ENCODE data around the gene IQSEC1.

The IQSEC1 gene

DNA sequence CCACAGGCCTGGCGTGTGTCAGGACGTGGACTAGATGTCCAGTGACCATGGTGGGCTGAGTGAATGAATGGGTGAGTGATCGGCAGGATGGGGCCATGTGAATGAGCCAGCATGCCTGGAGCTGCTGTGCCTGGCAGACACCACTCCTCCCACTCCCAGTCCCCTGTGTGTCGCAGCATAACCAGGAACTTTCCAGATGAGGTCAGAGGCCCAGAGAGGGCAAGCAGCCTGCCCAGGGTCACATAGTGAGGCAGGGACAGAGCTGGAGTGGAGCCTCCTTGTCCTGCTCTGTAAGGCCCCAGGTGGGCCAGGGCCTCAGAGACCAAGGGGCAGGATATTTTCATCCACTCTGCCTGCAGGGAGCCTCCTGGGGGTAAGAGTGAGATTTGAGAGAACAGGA is 6.4 kb downstream of the IQSEC1 start:
- no peak for DNase-seq

DNA sequence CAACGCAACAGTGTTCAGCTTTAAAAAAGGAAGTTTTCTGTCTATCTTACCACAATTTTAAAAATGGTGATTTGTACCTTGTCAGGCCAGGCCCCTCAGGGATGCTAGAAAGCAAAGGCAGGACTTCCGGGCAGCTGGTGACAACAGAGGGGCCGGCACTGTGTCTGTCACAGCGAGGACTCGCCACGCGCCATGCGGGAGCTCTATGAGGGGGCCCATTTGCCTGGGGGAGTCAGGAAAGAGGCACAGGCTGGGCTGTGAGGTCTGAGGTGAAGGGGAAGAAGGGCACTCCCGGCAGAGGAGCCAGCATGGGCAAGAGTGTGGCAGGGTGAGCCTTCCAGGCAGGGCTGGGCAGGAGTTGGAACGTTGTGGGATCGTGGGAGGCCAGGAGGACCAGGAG is 7.0 kb downstream of the IQSEC1 start:
- DNase-seq, result no peak

DNA sequence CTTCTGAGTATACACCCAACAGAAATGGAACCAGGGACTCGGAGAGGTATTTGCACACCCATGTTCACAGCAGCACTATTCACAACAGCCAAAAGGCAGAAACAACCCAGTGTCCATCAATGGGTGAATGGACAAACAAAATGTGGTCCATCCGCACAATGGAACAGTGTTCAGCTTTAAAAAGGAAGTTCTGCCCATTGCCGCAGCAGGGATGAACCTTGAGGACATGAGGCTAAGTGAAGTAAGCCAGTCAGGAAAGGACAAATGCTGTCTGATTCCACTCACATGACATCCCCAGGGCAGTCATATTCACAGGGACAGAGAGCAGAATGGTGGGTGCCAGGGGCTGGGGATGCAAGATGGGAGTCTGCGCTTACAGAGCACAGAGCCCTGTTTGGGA is 7.5 kb downstream of the IQSEC1 start:
- DNase-seq, result no peak

DNA sequence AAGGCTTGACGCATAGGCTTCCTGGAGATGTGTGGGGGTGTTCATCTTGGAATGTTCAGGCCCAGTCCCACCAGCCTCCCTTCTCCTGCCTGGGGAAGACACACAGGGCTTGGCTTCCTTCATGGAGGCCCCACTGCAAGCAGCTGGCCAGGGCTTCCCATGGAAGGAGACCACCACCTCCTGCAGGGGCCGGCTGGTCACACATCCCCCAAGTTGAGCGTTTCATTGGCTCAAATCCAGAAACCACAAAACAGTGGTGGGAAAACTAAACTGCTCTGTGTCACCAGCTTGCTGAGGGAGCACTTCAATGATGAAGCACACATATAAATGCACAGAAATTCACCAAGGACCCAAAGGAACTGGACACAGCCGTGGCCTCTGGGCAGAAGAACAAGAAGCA is 8.3 kb downstream of the IQSEC1 start:
- no peak for DNase-seq

DNA sequence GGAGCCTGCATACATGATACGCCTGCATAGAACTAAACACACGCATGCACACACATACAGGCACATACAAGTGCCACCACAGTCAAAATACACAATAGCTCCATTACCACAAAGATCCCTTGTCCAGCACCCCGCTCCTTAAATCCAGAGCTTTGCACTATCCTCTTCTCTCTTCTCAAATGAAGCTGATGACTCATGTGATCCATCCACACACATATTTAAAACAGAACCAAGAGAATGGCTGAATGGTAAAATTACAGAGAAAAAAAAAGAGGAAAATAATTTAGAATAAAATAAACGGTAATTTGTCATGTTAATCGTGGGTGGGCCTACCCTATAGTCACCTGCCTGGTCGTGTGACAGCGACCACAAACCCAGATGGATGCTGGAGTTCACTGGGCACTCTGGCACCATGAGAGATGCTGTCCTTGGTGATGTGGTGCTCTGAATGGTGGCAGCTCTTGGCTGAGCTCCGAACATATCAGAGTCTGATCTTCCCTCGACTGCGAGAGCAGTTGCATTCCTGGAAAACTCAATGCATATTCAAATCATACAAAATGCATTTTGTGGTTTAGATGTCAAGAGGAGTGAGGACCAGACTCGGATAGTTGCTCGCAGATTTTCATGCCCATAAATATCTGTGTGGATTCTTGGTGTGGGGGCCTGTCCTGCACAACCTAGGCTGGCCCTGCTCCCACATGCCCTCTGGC is 8.9 kb downstream of the IQSEC1 start:
- no peak for DNase-seq

GRCh38 chr3:13063225-13063624 is 10.0 kb downstream of the IQSEC1 start:
- no peak for DNase-seq

DNA sequence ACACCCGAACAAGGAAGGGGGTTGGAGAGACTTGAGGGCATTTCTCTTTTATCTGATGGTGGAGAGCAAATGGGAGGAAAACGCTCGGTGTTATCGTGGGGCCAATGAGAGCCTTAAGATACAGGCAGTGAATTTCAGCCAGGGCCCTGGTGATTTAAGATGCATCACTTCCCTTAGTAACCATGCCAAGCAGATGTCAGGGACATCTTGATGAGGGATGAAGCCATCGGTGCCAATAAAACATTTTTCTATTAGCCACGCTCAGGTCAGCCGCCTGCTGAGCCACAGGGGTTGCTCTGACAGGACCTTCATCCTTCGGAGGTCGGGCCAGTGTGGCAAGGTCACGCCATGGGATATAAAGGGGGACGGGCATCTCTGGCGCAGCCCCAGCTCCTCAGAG is 10.6 kb downstream of the IQSEC1 start:
- no peak for DNase-seq

DNA sequence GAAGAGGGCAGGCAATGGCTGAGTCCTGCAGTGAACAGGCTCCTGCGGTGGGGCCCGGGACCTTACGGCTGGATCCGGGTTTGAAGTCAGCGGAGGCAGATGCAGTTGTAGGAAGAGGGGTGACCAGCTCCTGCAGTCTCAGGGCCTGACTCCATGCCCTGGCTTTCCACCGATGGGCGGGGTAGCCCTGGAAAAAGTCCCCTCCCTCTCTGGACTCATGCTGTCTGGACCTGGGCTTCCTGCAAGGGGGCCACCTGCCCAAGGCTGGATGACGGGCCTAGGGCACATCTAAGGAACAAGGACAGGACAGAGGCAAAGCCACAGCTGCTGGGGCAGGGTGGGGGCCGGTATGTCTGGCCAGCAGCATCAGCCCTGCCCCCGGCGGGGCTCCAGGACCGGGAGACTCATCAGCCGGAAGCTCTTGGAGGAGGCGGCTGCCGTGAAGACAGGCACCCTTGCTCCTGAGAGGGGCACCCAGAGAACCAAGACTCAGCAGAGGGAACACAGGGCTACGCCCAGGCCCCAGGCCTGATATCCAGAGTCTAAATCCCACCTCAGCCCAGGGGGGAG is 12.8 kb downstream of the IQSEC1 start:
- no peak for DNase-seq

- DNase-seq, result no peak
Observed at GRCh38 chr3:13058346-13059120, 14.7 kb downstream of the IQSEC1 start.

- DNase-seq, result no peak
Observed at GRCh38 chr3:13057282-13058040, 15.8 kb downstream of the IQSEC1 start.

GRCh38 chr3:13055634-13056033 is 17.6 kb downstream of the IQSEC1 start:
- no peak for DNase-seq

DNA sequence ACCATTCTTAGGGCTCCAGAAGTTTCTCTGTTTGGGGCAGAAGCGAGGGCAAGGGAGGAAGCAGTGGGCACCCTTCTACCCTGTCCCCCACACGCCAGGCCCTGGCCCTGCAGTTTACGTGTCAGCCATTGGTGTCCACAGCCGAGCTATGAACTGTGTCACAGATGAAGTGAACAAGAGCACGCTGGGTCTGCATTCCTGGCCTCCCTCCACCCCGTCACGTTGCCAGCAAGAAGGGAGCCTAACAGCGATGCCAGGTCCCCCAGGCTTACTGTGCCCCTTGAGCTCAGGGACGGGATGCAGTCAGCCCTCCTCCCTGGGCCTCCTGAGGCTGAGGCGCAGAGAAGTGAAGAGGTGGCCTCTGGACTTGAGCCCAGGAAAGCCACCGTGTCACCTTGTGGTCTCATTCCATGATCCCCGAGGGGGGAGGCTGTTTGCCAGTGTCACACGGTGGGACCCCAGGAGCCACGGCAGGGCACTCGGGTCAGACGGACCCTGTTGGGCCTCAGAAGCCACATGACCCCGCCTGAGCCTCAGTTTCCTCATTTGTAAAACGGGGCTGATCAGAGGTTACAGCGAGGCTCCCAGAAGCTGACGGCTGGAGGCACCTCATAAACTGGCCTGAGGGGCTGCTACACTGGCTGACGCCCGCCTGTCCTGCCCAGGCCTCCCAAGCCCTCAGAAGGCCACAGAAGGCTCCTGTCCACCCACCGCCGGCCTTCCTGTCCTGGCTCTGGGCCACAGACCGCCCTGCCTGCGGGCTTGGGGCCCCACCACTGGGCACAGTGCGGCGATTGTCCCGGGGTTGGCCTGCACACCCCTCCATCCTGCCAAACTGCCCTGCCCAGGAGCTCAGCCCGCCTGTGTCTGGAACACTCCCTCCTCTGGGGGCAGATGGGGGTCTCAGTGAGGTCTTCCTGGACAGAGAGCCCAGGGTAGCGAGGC is 18.6 kb downstream of the IQSEC1 start:
- no peak for DNase-seq

DNA sequence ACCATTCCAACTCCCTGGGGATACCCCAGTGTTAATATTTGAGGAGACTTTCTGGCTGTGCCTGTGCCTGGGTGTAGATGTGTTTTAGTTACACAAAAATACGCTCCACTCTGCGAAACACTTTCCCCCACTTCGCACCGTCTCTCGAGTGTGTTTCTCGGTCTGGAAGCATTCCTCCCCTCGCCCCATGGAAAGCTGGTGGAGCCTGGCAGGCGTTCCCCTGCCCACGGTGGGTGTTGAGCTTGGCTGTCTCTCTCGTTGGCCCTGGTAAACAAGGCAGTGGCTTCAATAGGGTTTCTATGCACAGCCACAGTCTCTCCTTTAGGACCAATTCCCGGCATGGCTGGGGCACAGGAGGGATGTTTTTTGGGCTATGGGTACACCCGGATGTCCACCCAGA is 19.3 kb downstream of the IQSEC1 start:
- no peak for DNase-seq

GRCh38 chr3:13053420-13053819 is 19.8 kb downstream of the IQSEC1 start:
- DNase-seq, result no peak

- no peak for DNase-seq
Observed at GRCh38 chr3:13052191-13052820, 20.9 kb downstream of the IQSEC1 start.

- DNase-seq, result no peak
Observed at GRCh38 chr3:13051581-13051980, 21.6 kb downstream of the IQSEC1 start.

GRCh38 chr3:13051066-13051465 is 22.2 kb downstream of the IQSEC1 start:
- DNase-seq, result no peak

DNA sequence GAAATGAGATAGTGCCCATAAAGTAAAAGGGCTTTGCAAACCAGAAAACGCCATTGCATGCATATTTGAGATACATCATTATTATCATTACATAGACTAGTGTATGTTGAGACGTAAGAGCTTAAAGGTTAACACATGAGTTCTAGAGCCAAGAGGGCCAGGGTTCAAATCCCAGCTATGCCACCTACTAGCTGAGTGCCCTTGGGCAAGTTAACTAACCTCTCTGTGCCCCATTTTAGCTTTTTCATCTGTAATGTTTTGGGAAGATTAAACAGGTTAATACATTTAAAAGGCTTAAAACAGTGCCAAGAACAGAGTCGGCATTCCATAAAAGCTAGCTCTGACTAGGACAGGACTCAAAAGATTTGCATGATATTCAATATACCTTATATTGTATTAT is 22.8 kb downstream of the IQSEC1 start:
- no peak for DNase-seq

DNA sequence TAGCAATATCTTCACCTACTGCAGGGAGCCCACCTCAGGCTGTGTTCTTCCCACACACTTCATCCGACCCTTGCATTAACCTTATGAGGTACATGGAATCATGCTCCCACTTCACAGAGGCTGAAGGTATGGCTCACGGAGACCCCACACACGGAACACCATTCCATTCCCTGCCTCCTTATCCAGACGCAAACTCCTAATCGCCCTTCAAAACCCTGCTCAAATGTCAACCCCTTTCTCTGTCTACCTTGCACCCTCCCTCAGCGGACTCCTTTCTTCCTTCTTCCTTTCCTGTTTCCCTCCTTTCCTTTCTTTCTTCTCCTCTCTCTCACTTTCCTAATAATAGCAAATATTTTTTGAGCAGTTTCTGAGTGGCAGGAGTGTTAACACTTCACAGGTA is 23.8 kb downstream of the IQSEC1 start:
- no peak for DNase-seq

DNA sequence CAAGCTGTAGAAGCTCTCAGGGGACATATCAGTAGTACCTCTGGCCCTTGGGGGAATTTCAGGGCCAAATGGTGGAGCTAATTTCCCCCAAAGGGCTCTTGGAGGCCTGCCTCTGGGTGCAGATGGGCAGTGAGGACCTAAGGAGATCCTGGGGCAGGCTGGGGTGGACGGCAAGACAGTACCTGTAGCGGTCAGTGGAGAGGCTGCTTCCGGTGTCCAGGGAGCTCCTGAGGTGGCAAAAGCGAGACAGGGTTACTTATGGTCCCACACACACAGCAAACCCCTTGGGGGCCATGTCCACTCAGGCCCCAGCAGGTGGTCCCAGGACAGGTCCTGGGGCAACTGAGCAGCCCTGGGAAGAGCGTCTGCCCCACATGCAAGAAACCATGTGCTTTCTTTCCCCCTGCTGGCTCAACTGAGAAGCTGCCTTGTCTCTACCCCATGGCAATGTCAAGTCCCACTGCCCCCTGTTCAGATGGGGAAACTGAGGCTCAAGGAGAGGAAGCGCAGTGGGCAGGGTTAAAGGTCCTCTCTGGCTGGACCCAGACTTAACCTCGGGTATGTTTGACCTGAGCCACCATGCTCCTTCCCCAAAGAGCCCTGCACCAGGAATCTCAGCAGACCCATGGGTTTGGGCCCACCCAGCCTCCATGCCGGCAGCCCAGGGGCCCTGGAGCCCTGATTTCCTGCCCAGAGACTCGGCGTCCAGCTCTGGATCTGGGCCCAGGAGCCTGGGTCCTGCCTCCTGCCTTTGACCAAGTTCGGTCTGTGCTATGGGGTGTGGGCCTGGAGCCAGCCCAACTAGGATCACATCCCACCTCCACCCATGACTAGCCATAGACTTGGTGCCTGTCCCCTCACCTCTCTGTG is 25.7 kb downstream of the IQSEC1 start:
- DNase-seq, result no peak
